Measurements from ENCODE around the gene CSTB. TPM values are rescaled to one million over a fixed set of nuclear protein-coding genes. Genes with fewer than 3 reads are reported as not detected.

CSTB gene
- total RNA-seq (10 to 100 TPM in 3 of 5 donors, 1 to 10 TPM in 1, under 1 TPM in 1; 0.58 to 36.4 (median 13.0) TPM), polyA plus RNA-seq (100 to 1,000 TPM in 1 of 3 donors, 10 to 100 TPM in 2; 82.5 to 403 (median 97.0) TPM)
- long read RNA-seq, donor 1, transcript CSTB-202 (1 exons, 3,744 nt), result minor isoform, 27 of 75 reads
- long read RNA-seq, donor 1, transcript CSTB-201 (3 exons, 2,164 nt), result major isoform, 41 of 75 reads
- long read RNA-seq, donor 1, partial matches to known transcripts, result 5 of 75 reads
- long read RNA-seq, donor 1, other reads (novel, unspliced or antisense), result 0 of 75 reads
- long read RNA-seq, donor 2, transcript CSTB-202 (1 exons, 3,744 nt), result minor isoform, 13 of 56 reads
- long read RNA-seq, donor 2, transcript CSTB-201 (3 exons, 2,164 nt), result major isoform, 36 of 56 reads
- long read RNA-seq, donor 2, partial matches to known transcripts, result 5 of 56 reads
- long read RNA-seq, donor 2, other reads (novel, unspliced or antisense), result 0 of 56 reads
- long read RNA-seq, donor 3, transcript CSTB-202 (1 exons, 3,744 nt), result minor isoform, 24 of 129 reads
- long read RNA-seq, donor 3, transcript CSTB-201 (3 exons, 2,164 nt), result major isoform, 91 of 129 reads
- long read RNA-seq, donor 3, partial matches to known transcripts, result 11 of 129 reads
- long read RNA-seq, donor 3, other reads (novel, unspliced or antisense), result 0 of 129 reads
- long read RNA-seq, donor 4, transcript CSTB-201 (3 exons, 2,164 nt), result major isoform, 8 of 12 reads
- long read RNA-seq, donor 4, partial matches to known transcripts, result 0 of 12 reads
- long read RNA-seq, donor 4, other reads (novel, unspliced or antisense), result 0 of 12 reads
- long read RNA-seq, donor 5, transcript CSTB-201 (3 exons, 2,164 nt), result major isoform, 85 of 109 reads
- long read RNA-seq, donor 5, transcript CSTB-202 (1 exons, 3,744 nt), result minor isoform, 15 of 109 reads
- long read RNA-seq, donor 5, partial matches to known transcripts, result 7 of 109 reads
- long read RNA-seq, donor 5, other reads (novel, unspliced or antisense), result 0 of 109 reads
- long read RNA-seq, donor 6, transcript CSTB-202 (1 exons, 3,744 nt), result minor isoform, 53 of 238 reads
- long read RNA-seq, donor 6, transcript CSTB-201 (3 exons, 2,164 nt), result major isoform, 170 of 238 reads
- long read RNA-seq, donor 6, partial matches to known transcripts, result 10 of 238 reads
- long read RNA-seq, donor 6, other reads (novel, unspliced or antisense), result 0 of 238 reads
- long read RNA-seq, donor 7, transcript CSTB-202 (1 exons, 3,744 nt), result minor isoform, 28 of 144 reads
- long read RNA-seq, donor 7, transcript CSTB-201 (3 exons, 2,164 nt), result major isoform, 99 of 144 reads
- long read RNA-seq, donor 7, partial matches to known transcripts, result 17 of 144 reads
- long read RNA-seq, donor 7, other reads (novel, unspliced or antisense), result 0 of 144 reads
- long read RNA-seq, donor 8, transcript CSTB-201 (3 exons, 2,164 nt), result major isoform, 110 of 139 reads
- long read RNA-seq, donor 8, transcript CSTB-202 (1 exons, 3,744 nt), result minor isoform, 25 of 139 reads
- long read RNA-seq, donor 8, partial matches to known transcripts, result 0 of 139 reads
- long read RNA-seq, donor 8, other reads (novel, unspliced or antisense), result 0 of 139 reads
- long read RNA-seq, donor 9, transcript CSTB-202 (1 exons, 3,744 nt), result minor isoform, 69 of 232 reads
- long read RNA-seq, donor 9, transcript CSTB-201 (3 exons, 2,164 nt), result major isoform, 151 of 232 reads
- long read RNA-seq, donor 9, partial matches to known transcripts, result 8 of 232 reads
- long read RNA-seq, donor 9, other reads (novel, unspliced or antisense), result 0 of 232 reads
- long read RNA-seq, donor 10, transcript CSTB-202 (1 exons, 3,744 nt), result minor isoform, 6 of 48 reads
- long read RNA-seq, donor 10, transcript CSTB-201 (3 exons, 2,164 nt), result major isoform, 40 of 48 reads
- long read RNA-seq, donor 10, partial matches to known transcripts, result 0 of 48 reads
- long read RNA-seq, donor 10, other reads (novel, unspliced or antisense), result 0 of 48 reads

DNA sequence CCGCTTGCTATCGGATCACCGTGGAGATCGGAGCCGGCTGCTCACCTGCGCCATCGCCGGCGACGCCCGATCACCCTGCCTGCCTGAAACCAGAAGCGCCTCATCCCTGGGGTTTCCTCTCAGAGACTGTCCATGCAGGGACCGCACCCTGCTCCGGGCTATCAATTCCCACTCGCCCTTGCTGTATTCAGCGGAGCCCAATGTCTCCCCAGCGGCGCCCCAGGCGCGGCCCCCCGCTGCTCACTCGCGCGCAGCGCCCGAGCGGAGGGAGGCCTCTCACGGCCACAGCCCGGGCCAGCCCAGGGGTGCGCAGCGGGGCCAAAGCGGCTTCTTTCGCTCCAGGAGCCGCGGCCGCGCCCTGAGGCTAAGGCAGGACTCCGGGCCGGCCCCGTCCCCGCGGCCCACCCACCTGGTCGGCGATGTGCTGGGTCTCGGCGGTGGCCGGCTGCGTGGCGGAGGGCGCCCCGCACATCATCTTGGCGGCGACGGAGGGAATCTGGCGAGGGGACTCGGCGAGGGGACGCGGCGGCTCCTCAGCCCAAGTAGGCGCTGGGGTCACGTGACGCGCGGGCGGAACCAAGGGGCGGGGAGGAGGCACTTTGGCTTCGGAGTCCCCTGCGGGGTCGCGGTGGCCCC is at the start of gene CSTB:
CSTB (minus strand) TSS at position 514 of the 636 bp plus-strand sequence; CDS start at position 475, 39 bp downstream.
- 0 to 1% (median 0%) methylated on average over 26 to 71 of the region's 71 CpGs for WGBS, 5 donors
- H3K27me3 ChIP-seq, result no peaks in the 10 kb centered on the region
- H3K36me3 ChIP-seq, result peaks cover 14 to 25% (median 21%) of the 10 kb centered on the region in 4 donors
- no peaks in the 10 kb centered on the region for H3K9me3 ChIP-seq
- H3K27ac ChIP-seq, result peak within 1 kb of the TSS; percentile 84 to 95 (median 92)
- DNase-seq, result peak; percentile 80 to 93
- H3K4me3 ChIP-seq, result peak within 1 kb of the TSS; percentile 72 to 95 (median 80)
- intact Hi-C loops (cut with DNase I; ENCODE audit: low total_unique reads), result no loop called here
- peaks cover 13 to 35% (median 23%) of the 10 kb centered on the region in 4 donors for H3K4me1 ChIP-seq
- TF ChIP-seq POLR2AphosphoS5 (IDR thresholded peaks at IDR 0.05) (peak; percentile 40 to 91 (median 90)), EP300 (IDR thresholded peaks at IDR 0.05) (no peak), POLR2A (IDR thresholded peaks at IDR 0.05) (no peak)
- TF ChIP-seq, protein P1, sequence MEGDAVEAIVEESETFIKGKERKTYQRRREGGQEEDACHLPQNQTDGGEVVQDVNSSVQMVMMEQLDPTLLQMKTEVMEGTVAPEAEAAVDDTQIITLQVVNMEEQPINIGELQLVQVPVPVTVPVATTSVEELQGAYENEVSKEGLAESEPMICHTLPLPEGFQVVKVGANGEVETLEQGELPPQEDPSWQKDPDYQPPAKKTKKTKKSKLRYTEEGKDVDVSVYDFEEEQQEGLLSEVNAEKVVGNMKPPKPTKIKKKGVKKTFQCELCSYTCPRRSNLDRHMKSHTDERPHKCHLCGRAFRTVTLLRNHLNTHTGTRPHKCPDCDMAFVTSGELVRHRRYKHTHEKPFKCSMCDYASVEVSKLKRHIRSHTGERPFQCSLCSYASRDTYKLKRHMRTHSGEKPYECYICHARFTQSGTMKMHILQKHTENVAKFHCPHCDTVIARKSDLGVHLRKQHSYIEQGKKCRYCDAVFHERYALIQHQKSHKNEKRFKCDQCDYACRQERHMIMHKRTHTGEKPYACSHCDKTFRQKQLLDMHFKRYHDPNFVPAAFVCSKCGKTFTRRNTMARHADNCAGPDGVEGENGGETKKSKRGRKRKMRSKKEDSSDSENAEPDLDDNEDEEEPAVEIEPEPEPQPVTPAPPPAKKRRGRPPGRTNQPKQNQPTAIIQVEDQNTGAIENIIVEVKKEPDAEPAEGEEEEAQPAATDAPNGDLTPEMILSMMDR (IDR thresholded peaks at IDR 0.05), result no peak

- H3K36me3 ChIP-seq, result no peaks in the 10 kb centered on the region
- H3K9me3 ChIP-seq, result no peaks in the 10 kb centered on the region
- H3K4me1 ChIP-seq, result peaks cover 6 to 11% (median 8%) of the 10 kb centered on the region in 4 donors
- TF ChIP-seq POLR2AphosphoS5 (IDR thresholded peaks at IDR 0.05) (no peak), EP300 (IDR thresholded peaks at IDR 0.05) (no peak), POLR2A (IDR thresholded peaks at IDR 0.05) (no peak)
- TF ChIP-seq, protein P1 (IDR thresholded peaks at IDR 0.05), result no peak
- DNase-seq, result no peak
- H3K27ac ChIP-seq, result no peak overlapping the region
- peaks cover 0 to 34% (median 5%) of the 10 kb centered on the region in 3 donors for H3K27me3 ChIP-seq
- whole genome bisulfite sequencing, 5 donors, result 71 to 95% (median 79%) methylated on average over 14 to 24 of the region's 24 CpGs
- H3K4me3 ChIP-seq, result no peak overlapping the region
- intact Hi-C loops (cut with DNase I; ENCODE audit: low total_unique reads), result loop anchor here (10.0 kb wide), 1 partner anchor 49 kb away; no protein-coding TSS in a partner anchor
Measured at GRCh38 chr21:43825242-43825935, 49.3 kb upstream of the CSTB start.

Data from stomach (tissue), 19 donors.